ENCODE data around the gene PARD3. TPM values are rescaled to one million over a fixed set of nuclear protein-coding genes. Genes with fewer than 3 reads are reported as not detected.

PARD3 gene
- total RNA-seq, 1 donor, result 42.1 TPM

- no peak for DNase-seq (ENCODE audit: low read depth)
- no peak overlapping the region for H3K4me3 ChIP-seq (ENCODE audit: low read depth, low read length)
- TF ChIP-seq CTCF (IDR thresholded peaks at IDR 0.05; ENCODE audit: insufficient read depth, low read length), result no peak
These were observed 301.5 kb downstream of the PARD3 start for GRCh38 chr10:34513636-34514035.

DNA sequence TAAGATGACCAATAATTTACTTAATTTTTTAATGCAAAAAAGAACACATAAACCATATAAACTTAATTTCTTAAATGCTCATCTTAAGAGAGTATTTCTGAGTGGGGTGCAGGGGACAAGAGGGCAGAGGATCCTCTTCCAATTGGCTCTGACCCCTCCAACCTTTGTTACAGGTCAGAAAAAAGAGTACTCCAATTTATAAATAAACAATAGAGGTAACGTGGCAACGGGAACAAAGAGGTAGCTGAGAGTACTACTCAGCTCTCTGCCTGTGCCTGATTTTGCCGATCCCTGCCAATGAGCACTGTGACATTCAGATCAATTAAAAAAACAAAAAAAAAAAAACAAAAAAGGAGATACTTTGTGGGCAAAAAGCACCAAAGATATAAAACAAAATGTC lies 307.9 kb downstream of the PARD3 start:
- DNase-seq (ENCODE audit: low read depth), result no peak
- TF ChIP-seq CTCF (IDR thresholded peaks at IDR 0.05; ENCODE audit: insufficient read depth, low read length), result no peak
- no peak overlapping the region for H3K4me3 ChIP-seq (ENCODE audit: low read depth, low read length)

GRCh38 chr10:34506786-34507185 lies 308.3 kb downstream of the PARD3 start:
- no peak overlapping the region for H3K4me3 ChIP-seq (ENCODE audit: low read depth, low read length)
- DNase-seq (ENCODE audit: low read depth), result no peak
- TF ChIP-seq CTCF (IDR thresholded peaks at IDR 0.05; ENCODE audit: insufficient read depth, low read length), result no peak

DNA sequence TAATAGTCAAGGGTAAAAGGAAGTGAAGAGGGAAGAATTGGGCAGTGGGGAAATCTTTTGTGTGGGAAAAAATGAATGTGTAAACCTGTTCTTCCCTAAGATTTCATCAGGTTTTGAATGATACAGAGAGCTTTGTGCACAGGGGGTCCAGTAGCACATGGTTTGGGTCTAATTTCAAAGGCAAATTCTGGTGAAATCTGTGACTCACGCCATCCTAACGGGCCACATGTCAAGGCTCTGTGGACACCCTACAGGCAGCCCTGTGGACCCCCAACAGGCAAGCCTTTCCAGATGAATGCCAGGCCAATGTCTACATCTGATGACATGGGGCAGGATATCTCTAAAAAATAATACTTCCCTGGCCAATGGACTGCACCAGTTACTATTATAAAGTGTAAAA lies 309.8 kb downstream of the PARD3 start:
- DNase-seq (ENCODE audit: low read depth), result no peak
- H3K4me3 ChIP-seq (ENCODE audit: low read depth, low read length), result no peak overlapping the region
- no peak for TF ChIP-seq CTCF (IDR thresholded peaks at IDR 0.05; ENCODE audit: insufficient read depth, low read length)

GRCh38 chr10:34504534-34504933 lies 310.6 kb downstream of the PARD3 start:
- DNase-seq (ENCODE audit: low read depth), result peak; percentile 59
- no peak for TF ChIP-seq CTCF (IDR thresholded peaks at IDR 0.05; ENCODE audit: insufficient read depth, low read length)
- H3K4me3 ChIP-seq (ENCODE audit: low read depth, low read length), result no peak overlapping the region

- H3K4me3 ChIP-seq (ENCODE audit: low read depth, low read length), result no peak overlapping the region
- no peak for DNase-seq (ENCODE audit: low read depth)
- no peak for TF ChIP-seq CTCF (IDR thresholded peaks at IDR 0.05; ENCODE audit: insufficient read depth, low read length)
These were observed 311.4 kb downstream of the PARD3 start for GRCh38 chr10:34503704-34504103.

GRCh38 chr10:34499612-34500279 lies 315.4 kb downstream of the PARD3 start:
- DNase-seq (ENCODE audit: low read depth), result no peak
- no peak for TF ChIP-seq CTCF (IDR thresholded peaks at IDR 0.05; ENCODE audit: insufficient read depth, low read length)
- no peak overlapping the region for H3K4me3 ChIP-seq (ENCODE audit: low read depth, low read length)
